IPS-NIHi7 (cell line): Measurements from ENCODE around the gene ZNF326.

ENCODE experiments used
- DNase-seq: peaks from one replicate; pipeline ENCODE4 v3.0.0; 2012; ENCODE audit warnings: mixed read lengths; ENCODE audit errors: extremely low spot score

ZNF326 gene

GRCh38 chr1:89994805-89995597, at the start of gene ZNF326:
ZNF326 (plus strand) TSS chr1:89995110; CDS start chr1:89995258, 148 bp downstream.
- DNase-seq, result peak; percentile 100

GRCh38 chr1:89945852-89946476, 48.9 kb upstream of the ZNF326 start:
- no peak for DNase-seq

GRCh38 chr1:89946532-89946931, 48.4 kb upstream of the ZNF326 start:
- DNase-seq, result no peak

GRCh38 chr1:89948722-89949345, 46.1 kb upstream of the ZNF326 start:
- DNase-seq, result no peak

- no peak for DNase-seq
Measured at GRCh38 chr1:89949991-89950624, 44.8 kb upstream of the ZNF326 start.

- no peak for DNase-seq
Measured at GRCh38 chr1:89950703-89951102, 44.2 kb upstream of the ZNF326 start.

- no peak for DNase-seq
Measured at GRCh38 chr1:89951766-89952604, 42.9 kb upstream of the ZNF326 start.

- DNase-seq, result no peak
Measured at GRCh38 chr1:89952605-89953130, 42.2 kb upstream of the ZNF326 start.

GRCh38 chr1:89953131-89953626, 41.7 kb upstream of the ZNF326 start:
- peak; percentile 61 for DNase-seq

- DNase-seq, result no peak
Measured at GRCh38 chr1:89953929-89954328, 41.0 kb upstream of the ZNF326 start.

- DNase-seq, result no peak
Measured at GRCh38 chr1:89954401-89954800, 40.5 kb upstream of the ZNF326 start.

- DNase-seq, result no peak
Measured at GRCh38 chr1:89955311-89956205, 39.4 kb upstream of the ZNF326 start.

GRCh38 chr1:89957107-89957506, 37.8 kb upstream of the ZNF326 start:
- no peak for DNase-seq

- no peak for DNase-seq
Measured at GRCh38 chr1:89958851-89959654, 35.9 kb upstream of the ZNF326 start.

- no peak for DNase-seq
Measured at GRCh38 chr1:89959719-89960118, 35.2 kb upstream of the ZNF326 start.

GRCh38 chr1:89962024-89962741, 32.7 kb upstream of the ZNF326 start:
- no peak for DNase-seq

GRCh38 chr1:89962742-89963075, 32.2 kb upstream of the ZNF326 start:
- DNase-seq, result no peak

GRCh38 chr1:89965193-89965768, 29.6 kb upstream of the ZNF326 start:
- DNase-seq, result no peak
